Uterus (tissue), 2 donors: ENCODE data around the gene ROPN1B.

Experiments used
- CTCF ChIP-seq, 4 experiments: fragments of 200-600 bp in 2 of 4; fragments of 450-650 bp in 2 of 4; sonication (generic) in 2 of 4; IDR thresholded peaks; one replicate each; pipeline ENCODE4 v1.5.1; 2016 to 2019; ENCODE audit warnings: antibody characterized with exemption in 4 of 4, mild to moderate bottlenecking in 2 of 4, moderate library complexity in 1 of 4
- POLR2A ChIP-seq, 2 donors: fragments of 450-650 bp; IDR thresholded peaks; one replicate each; pipeline ENCODE4 v1.6.1; 2016; ENCODE audit warnings: antibody characterized with exemption in 2 of 2, mild to moderate bottlenecking in 1 of 2, moderate library complexity in 1 of 2

- no peak for TF ChIP-seq CTCF (IDR thresholded peaks at IDR 0.05)
- no peak for TF ChIP-seq POLR2A (IDR thresholded peaks at IDR 0.05)
Observed at GRCh38 chr3:126022741-126023359, 53.9 kb downstream of the ROPN1B start.
